Measurements from ENCODE around the gene ZNF165. TPM values are rescaled to one million over a fixed set of nuclear protein-coding genes. Genes with fewer than 3 reads are reported as not detected.
"Not testable (repeated sequence)": the region's sequence is repeated elsewhere in the genome, so short reads cannot be mapped to it uniquely, and the experiment has no call there.

Gene ZNF165
- total RNA-seq: 1 to 10 TPM; 2.4 to 7.9 (median 3.7) TPM

DNA sequence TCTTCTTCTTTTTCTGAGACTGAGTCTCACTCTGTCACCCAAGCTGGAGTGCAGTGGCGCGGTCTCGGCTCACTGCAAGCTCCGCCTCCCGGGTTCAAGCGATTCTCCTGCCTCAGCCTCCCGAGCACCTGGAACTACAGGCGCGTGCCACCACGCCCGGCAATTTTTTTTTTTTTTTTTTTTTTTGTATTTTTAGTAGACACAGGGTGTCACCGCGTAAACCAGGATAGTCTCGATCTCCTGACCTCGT is at the start of gene ZNF165:
Gene ZNF165, plus strand, starts transcription at position 188 of the 250 bp plus-strand sequence. CDS start 4,913 bp downstream, outside the sequence.
- Histone ChIP-seq H3K4me1 (peaks cover 3 to 18% (median 11%) of the 10 kb centered on the region in 4 donors), H3K27ac (peak within 1 kb of the TSS; percentile 82 to 88 (median 86)), H3K4me3 (peak within 1 kb of the TSS; percentile 63 to 80 (median 72))
- not testable (repeated sequence) for DNase-seq, H3K36me3 ChIP-seq, H3K9me3 ChIP-seq, H3K27me3 ChIP-seq
- WGBS, 2 donors: 1% methylated on average over 15 of the region's 15 CpGs
- peak; percentile 34 to 36 for ATAC-seq (ENCODE audit: low FRiP score in 2 of 2)
- peak in 1 of 4 donors; percentile 2 for TF ChIP-seq POLR2A (IDR thresholded peaks at IDR 0.05)

DNA sequence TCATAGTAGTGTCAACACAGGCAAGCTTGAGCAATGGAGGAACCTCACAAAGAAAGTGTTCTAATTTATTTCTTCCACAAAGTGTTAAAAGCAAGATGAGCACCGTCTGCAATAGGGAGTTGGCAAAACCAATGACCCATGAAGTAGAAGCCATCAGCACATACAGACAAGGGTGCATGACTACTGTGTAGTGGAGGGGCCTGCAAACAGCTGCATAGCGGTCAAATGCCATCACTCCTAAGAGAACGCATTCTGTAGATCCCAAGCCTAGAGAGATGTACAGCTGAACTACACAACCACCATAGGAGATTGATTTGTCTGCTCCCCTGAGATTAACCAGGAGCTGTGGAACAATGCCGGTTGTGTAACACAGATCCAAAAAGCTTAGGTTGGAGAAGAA is 26.8 kb upstream of the ZNF165 start:
- Histone ChIP-seq H3K36me3 (no peaks in the 10 kb centered on the region), H3K27me3 (no peaks in the 10 kb centered on the region), H3K4me1 (no peaks in the 10 kb centered on the region), H3K4me3 (no peak overlapping the region), H3K27ac (no peak overlapping the region), H3K9me3 (no peaks in the 10 kb centered on the region)
- WGBS, 2 donors: 83 to 86% methylated on average over 4 of the region's 4 CpGs
- ATAC-seq (ENCODE audit: low FRiP score in 2 of 2) (no peak), DNase-seq (no peak)
- TF ChIP-seq, protein P1, sequence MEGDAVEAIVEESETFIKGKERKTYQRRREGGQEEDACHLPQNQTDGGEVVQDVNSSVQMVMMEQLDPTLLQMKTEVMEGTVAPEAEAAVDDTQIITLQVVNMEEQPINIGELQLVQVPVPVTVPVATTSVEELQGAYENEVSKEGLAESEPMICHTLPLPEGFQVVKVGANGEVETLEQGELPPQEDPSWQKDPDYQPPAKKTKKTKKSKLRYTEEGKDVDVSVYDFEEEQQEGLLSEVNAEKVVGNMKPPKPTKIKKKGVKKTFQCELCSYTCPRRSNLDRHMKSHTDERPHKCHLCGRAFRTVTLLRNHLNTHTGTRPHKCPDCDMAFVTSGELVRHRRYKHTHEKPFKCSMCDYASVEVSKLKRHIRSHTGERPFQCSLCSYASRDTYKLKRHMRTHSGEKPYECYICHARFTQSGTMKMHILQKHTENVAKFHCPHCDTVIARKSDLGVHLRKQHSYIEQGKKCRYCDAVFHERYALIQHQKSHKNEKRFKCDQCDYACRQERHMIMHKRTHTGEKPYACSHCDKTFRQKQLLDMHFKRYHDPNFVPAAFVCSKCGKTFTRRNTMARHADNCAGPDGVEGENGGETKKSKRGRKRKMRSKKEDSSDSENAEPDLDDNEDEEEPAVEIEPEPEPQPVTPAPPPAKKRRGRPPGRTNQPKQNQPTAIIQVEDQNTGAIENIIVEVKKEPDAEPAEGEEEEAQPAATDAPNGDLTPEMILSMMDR (IDR thresholded peaks at IDR 0.05): no peak
- TF ChIP-seq POLR2A (IDR thresholded peaks at IDR 0.05): no peak
- no peak for TF ChIP-seq EP300 (IDR thresholded peaks at IDR 0.05)
- TF ChIP-seq POLR2AphosphoS5 (IDR thresholded peaks at IDR 0.05): no peak

DNA sequence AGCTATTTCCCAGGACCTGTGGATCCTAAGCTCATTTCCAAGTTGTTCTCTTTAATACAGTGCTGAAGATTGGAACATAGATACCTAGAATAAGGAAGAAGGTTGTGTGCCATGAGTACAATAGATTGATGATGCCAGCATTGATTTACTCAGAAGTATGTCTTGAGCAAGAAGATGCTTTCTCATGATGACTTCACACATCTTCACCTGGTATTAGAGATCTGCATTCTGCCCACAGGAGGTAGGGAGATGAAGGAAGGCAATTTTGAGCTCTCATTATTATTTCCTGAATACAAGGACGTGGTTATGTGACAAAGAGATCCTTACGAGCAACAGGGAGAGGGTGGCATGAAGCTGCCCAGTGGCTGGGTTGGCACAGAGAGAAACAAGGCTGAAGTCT is 20.0 kb upstream of the ZNF165 start:
- no peaks in the 10 kb centered on the region for H3K36me3 ChIP-seq
- no peaks in the 10 kb centered on the region for H3K27me3 ChIP-seq
- WGBS, 2 donors: 26 to 36% methylated on average over 2 of the region's 2 CpGs
- H3K9me3 ChIP-seq: no peaks in the 10 kb centered on the region
- H3K4me3 ChIP-seq: no peak overlapping the region
- ATAC-seq (ENCODE audit: low FRiP score in 2 of 2): no peak
- DNase-seq: no peak
- no peaks in the 10 kb centered on the region for H3K4me1 ChIP-seq
- TF ChIP-seq POLR2AphosphoS5 (IDR thresholded peaks at IDR 0.05): no peak
- TF ChIP-seq POLR2A (IDR thresholded peaks at IDR 0.05): no peak
- no peak for TF ChIP-seq EP300 (IDR thresholded peaks at IDR 0.05)
- TF ChIP-seq, protein P1 (IDR thresholded peaks at IDR 0.05): no peak
- H3K27ac ChIP-seq: no peak overlapping the region

DNA sequence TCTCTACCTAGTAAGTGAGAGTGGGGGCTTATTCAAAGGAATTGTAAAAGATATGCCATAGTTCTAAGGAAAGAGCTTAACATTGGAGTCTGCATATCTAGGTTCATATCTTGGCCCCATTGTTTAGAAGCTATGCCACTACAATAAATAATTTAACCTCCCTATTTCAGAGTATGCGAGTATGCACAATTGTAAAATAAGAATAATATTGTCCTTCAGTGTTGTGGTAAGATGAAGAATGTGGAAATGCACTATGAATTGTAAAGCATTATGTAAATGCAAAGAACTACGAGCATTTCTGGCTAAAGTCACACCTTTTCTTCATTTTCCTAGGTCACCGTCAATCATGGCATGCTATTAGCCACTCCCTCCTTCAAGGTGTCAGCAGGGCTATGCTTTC is 16.1 kb upstream of the ZNF165 start:
- H3K36me3 ChIP-seq: no peaks in the 10 kb centered on the region
- DNase-seq (no peak), ATAC-seq (ENCODE audit: low FRiP score in 2 of 2) (no peak)
- H3K27me3 ChIP-seq: no peaks in the 10 kb centered on the region
- H3K4me1 ChIP-seq: no peaks in the 10 kb centered on the region
- 60 to 67% methylated on average over 3 of the region's 3 CpGs for WGBS, 2 donors
- H3K4me3 ChIP-seq: no peak overlapping the region
- TF ChIP-seq POLR2A (IDR thresholded peaks at IDR 0.05): no peak
- TF ChIP-seq, protein P1 (IDR thresholded peaks at IDR 0.05): no peak
- no peak for TF ChIP-seq POLR2AphosphoS5 (IDR thresholded peaks at IDR 0.05)
- no peak for TF ChIP-seq EP300 (IDR thresholded peaks at IDR 0.05)
- no peaks in the 10 kb centered on the region for H3K9me3 ChIP-seq
- no peak overlapping the region for H3K27ac ChIP-seq

DNA sequence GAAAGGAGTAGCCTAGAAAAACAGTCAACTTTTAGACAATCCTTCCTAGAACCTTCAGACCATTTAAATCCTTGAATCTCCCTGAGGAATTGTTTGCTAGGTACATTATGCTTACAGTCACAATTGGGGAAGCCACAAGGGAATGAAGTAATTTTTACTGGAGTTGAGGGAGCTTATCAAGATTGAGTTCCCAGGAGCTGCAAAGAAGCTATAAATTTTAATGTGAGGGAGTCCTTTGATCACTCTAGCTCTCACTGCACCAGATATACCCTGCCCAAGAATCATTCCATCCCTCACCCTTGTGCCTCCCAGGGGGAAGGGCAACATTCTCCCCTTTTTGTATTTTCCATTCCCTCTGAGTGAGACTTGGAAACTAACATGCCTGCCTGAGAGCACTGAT is 12.3 kb upstream of the ZNF165 start:
- Histone ChIP-seq H3K4me1 (no peaks in the 10 kb centered on the region), H3K9me3 (no peaks in the 10 kb centered on the region), H3K4me3 (no peak overlapping the region), H3K27me3 (no peaks in the 10 kb centered on the region), H3K27ac (no peak overlapping the region), H3K36me3 (no peaks in the 10 kb centered on the region)
- DNase-seq (no peak), ATAC-seq (ENCODE audit: low FRiP score in 2 of 2) (no peak)
- TF ChIP-seq POLR2A (IDR thresholded peaks at IDR 0.05) (no peak), POLR2AphosphoS5 (IDR thresholded peaks at IDR 0.05) (no peak), EP300 (IDR thresholded peaks at IDR 0.05) (no peak)
- TF ChIP-seq, protein P1 (IDR thresholded peaks at IDR 0.05): no peak

DNA sequence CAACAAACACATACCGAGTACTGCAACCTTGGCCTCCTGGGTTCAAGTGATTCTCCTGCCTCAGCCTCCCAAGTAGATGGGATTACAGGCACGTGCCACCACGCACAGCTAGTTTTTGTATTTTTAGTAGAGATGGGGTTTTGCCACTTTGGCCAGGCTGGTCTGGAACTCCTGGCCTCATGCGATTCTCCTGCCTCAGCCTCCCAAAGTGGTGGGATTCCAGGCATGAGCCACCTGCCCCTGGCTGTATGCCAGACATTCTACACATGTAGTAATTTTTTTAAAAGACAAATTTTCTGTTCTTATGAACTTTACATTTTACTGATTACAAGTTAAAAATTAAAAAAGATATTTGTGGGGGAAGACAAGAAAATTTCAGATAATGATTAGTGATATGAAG is 9.4 kb upstream of the ZNF165 start:
- ATAC-seq (ENCODE audit: low FRiP score in 2 of 2); DNase-seq; H3K27ac ChIP-seq; H3K4me3 ChIP-seq; H3K9me3 ChIP-seq; H3K36me3 ChIP-seq; H3K27me3 ChIP-seq; H3K4me1 ChIP-seq: not testable (repeated sequence)
- WGBS, 2 donors: 76 to 81% methylated on average over 4 of the region's 4 CpGs

Data from upper lobe of left lung (tissue), 6 donors.